Subcutaneous adipose tissue (tissue), 4 donors: ENCODE data around the gene SNRNP40. TPM values are rescaled to one million over a fixed set of nuclear protein-coding genes. Genes with fewer than 3 reads are reported as not detected.

ENCODE experiments used
- total RNA-seq, 4 donors: library from RNA; depleted of rRNA; stranded (reverse); fragments of >200 nt; gene quantifications; one replicate each; pipeline ENCODE4 v1.1.0, GENCODE V29; 2016
- TF ChIP-seq, protein P1 (sequence below): fragments of 450-650 bp; IDR thresholded peaks from one replicate; pipeline ENCODE4 v1.5.1; 2016; ENCODE audit warnings: low read depth, mild to moderate bottlenecking, control low read depth, antibody characterized with exemption, moderate library complexity

SNRNP40 gene
- total RNA-seq, 4 donors from 2014 or later = 31.9 to 41.9 (median 33.9) TPM

DNA sequence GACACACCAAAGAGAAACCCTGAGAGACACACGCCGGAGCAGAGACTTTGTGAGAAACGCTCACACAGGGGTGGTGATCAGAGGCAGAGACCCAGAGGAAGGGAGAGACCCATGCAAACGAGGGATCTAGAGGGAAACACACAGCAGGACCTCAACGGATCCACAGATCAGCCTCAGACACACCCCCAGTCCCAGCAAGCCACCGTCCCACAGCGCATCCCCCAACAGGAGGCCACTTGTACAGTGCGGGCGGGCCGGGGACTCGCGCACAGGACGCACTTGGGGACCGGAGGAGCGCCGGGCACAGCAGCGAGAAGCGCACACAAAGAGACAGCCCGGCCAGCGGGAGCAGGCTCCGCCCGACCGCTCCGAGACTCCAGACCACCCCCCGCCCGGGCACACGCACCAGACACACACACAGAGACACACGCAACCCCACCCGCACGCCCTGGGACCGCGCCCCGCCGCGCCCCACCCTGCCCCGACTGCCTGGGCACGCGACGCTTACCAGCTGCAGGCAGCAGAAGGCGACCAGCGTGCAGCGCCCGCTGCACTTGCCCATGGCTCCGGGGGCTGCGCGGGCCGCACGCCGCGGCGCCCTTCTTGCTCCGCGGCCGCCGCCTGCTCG is 57.5 kb downstream of the SNRNP40 start:
- TF ChIP-seq, protein P1, sequence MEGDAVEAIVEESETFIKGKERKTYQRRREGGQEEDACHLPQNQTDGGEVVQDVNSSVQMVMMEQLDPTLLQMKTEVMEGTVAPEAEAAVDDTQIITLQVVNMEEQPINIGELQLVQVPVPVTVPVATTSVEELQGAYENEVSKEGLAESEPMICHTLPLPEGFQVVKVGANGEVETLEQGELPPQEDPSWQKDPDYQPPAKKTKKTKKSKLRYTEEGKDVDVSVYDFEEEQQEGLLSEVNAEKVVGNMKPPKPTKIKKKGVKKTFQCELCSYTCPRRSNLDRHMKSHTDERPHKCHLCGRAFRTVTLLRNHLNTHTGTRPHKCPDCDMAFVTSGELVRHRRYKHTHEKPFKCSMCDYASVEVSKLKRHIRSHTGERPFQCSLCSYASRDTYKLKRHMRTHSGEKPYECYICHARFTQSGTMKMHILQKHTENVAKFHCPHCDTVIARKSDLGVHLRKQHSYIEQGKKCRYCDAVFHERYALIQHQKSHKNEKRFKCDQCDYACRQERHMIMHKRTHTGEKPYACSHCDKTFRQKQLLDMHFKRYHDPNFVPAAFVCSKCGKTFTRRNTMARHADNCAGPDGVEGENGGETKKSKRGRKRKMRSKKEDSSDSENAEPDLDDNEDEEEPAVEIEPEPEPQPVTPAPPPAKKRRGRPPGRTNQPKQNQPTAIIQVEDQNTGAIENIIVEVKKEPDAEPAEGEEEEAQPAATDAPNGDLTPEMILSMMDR = no peak

DNA sequence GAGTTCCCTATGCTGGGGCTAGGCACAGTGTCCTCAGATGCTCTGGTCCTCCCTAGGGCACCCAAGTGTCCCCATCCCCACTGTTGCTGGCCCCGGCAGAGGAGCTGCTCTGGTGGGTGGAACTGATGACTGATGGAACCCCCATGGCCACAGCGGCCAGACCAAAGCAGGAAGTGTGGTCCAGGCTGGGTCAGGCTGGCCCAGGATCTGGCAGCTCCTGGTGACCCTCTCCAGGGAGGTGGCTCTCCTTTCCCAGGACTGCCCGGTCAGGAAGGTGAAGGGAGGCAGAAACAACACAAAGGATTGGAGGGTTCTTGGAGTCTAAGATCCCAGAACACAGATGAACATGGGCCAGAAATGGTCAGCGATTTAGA is 58.0 kb downstream of the SNRNP40 start:
- TF ChIP-seq, protein P1 = no peak

DNA sequence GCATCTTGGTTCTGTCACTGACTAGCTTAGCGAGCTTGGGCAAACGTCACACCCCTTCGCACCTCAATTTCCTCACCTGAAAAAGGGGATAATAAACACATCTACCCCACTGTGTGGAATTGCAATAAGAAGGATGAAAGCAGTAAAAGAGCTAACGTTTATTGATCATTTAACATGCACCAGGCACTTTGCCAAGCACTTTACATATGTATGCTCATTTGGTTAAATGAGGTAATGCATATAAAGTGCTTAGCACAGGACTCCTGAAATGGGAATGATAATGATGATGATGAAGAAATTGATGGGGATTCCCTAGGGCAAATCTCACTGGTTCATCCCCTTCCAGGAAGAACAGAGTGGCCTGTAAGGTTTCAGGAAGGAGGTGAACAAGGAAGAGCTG is 61.7 kb downstream of the SNRNP40 start:
- TF ChIP-seq, protein P1 = no peak

DNA sequence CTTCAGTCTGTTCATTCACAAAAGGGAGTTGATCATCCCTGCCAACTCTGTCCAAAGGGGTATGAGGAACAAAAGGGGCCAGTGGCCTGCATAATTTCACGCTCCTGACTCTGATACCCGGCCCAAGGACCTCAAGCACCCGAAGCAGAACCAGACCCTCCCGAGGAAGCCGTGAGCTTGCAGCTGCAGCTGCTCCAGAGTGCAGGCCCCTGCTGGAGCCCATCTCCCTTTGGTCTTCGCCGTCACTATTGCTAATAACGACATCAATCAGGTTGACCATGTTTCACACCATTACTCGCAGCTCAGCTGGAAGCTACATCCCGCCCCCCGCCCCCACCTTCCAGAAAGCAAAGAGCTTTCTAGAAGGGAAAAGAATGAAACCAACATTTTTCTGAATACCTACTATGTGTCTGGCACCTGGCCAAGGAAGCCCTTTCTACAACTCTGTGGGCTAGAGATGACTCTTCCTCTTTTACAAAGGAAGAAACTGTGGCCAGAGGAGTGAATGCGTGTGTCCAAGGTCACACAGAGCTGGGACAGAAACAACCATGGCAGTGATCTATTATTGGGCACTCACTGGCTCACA is 62.4 kb downstream of the SNRNP40 start:
- TF ChIP-seq, protein P1 = no peak

DNA sequence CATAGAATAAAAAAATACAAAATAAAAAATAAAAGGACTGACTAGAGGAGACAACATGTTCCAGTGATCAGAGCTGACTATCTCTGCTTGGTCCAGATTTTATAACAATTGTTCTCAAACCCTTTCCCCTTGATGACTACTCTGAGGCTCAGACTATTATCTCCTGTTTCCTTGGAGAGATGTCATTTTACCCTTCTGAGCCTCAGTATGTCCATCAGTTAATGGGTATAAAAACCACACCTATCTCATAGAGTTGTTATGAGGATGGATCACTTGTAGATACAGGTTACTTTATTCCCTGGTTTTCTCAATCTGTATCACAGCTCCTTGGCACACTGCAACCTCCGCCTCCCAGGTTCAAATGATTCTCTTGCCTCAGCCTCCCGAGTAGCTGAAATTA is 63.9 kb downstream of the SNRNP40 start:
- TF ChIP-seq, protein P1 = no peak

DNA sequence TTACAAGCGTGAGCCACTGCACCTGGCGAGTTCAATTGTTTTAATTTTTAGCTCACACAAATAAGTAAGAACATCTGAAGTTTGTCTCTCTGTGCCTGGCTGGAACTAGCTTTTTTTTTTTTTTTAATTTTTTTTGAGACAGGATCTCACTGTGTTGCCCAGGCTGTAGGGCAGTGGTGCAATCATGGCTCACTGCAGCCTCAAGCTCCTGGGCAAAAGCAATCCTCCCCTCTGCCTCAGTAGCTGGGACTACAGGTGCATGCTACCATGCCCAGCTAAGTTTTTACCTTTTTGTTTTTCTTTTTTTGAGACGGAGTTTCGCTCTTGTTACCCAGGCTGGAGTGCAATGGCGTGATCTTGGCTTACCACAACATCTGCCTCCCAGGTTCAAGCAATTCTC is 64.8 kb downstream of the SNRNP40 start:
- TF ChIP-seq, protein P1 = no peak

DNA sequence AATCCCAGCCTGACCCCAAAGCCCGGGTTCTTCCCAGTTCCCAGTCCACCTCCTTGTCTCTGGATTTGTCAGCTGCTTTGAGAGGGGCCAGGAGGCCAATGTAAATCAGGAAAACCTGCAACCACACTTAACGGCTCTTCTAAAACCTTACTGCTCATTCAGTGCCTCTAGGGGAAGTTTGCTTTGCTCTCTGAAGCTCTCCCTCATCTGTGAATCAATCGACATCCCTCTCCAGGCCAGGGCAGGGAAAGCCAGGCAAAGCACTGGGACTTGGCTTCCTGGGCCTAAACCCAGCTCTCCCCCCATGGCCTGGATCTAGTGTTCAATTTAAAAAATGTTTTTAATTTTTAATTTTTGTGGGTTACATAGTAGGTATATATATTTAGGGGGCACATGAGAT is 66.2 kb downstream of the SNRNP40 start:
- TF ChIP-seq, protein P1 = no peak
